ENCODE measurements around the gene DNAH12.

GRCh38 chr3:57497904-57498303 is 46.2 kb downstream of the DNAH12 start:
- TF ChIP-seq GATA2 (IDR thresholded peaks at IDR 0.05; ENCODE audit: low read depth, low read length) (no peak), GATA3 (IDR thresholded peaks at IDR 0.05; ENCODE audit: low read depth, low read length) (no peak)

Measured in SH-SY5Y (cell line).